MM.1S (cell line): ENCODE data around the gene KCNIP3.

Experiments
- DNase-seq: peaks from one replicate; pipeline ENCODE4 v3.0.0-alpha.2; 2015
- H2AFZ ChIP-seq: fragments of 300-600 bp; sonication (generic); 2 replicates; pipeline ENCODE4 v1.6.0; 2016; ENCODE audit warnings: antibody characterized with exemption, low read length
- H3F3A ChIP-seq: fragments of 300-600 bp; sonication (generic); 2 replicates; pipeline ENCODE4 v1.6.1; 2016; ENCODE audit warnings: mild to moderate bottlenecking, antibody characterized with exemption, low read length, moderate library complexity, mixed read lengths; ENCODE audit not compliant: insufficient read depth
- H3K27ac ChIP-seq: fragments of 300-600 bp; sonication (generic); 2 replicates; pipeline ENCODE4 v1.5.1; 2016; ENCODE audit warnings: mild to moderate bottlenecking, low read length
- H3K27me3 ChIP-seq: fragments of 300-600 bp; sonication (generic); replicated peaks from 2 replicates; pipeline ENCODE4 v1.6.0; 2016; ENCODE audit warnings: low read length; ENCODE audit not compliant: insufficient read depth
- H3K36me3 ChIP-seq: fragments of 300-600 bp; sonication (generic); replicated peaks from 2 replicates; pipeline ENCODE4 v1.6.1; 2016; ENCODE audit warnings: mild to moderate bottlenecking, low read length, mixed read lengths; ENCODE audit not compliant: insufficient read depth
- H3K4me1 ChIP-seq: fragments of 300-600 bp; sonication (generic); 2 replicates; pipeline ENCODE4 v1.6.1; 2016; ENCODE audit warnings: low read length, mixed read lengths
- H3K4me2 ChIP-seq: fragments of 300-600 bp; sonication (generic); 2 replicates; pipeline ENCODE4 v1.6.0; 2016; ENCODE audit warnings: low read depth, low read length
- H3K4me3 ChIP-seq: fragments of 300-600 bp; sonication (generic); 2 replicates; pipeline ENCODE4 v1.5.1; 2016; ENCODE audit warnings: low read length, mixed read lengths
- H3K79me2 ChIP-seq: fragments of 300-600 bp; sonication (generic); 2 replicates; pipeline ENCODE4 v1.6.1; 2016; ENCODE audit warnings: mixed run types, low read length, mixed read lengths
- H3K9ac ChIP-seq: fragments of 300-600 bp; sonication (generic); 2 replicates; pipeline ENCODE4 v1.6.1; 2016; ENCODE audit warnings: low read length, mixed read lengths
- H3K9me2 ChIP-seq: fragments of 300-600 bp; sonication (generic); replicated peaks from 2 replicates; pipeline ENCODE4 v1.6.1; 2016; ENCODE audit warnings: mild to moderate bottlenecking, low read length, mixed read lengths; ENCODE audit not compliant: insufficient read depth
- H3K9me3 ChIP-seq: fragments of 300-600 bp; sonication (generic); replicated peaks from 2 replicates; pipeline ENCODE4 v1.6.1; 2016; ENCODE audit warnings: mild to moderate bottlenecking, low read length, mixed read lengths; ENCODE audit not compliant: insufficient read depth
- H4K20me1 ChIP-seq: fragments of 300-600 bp; sonication (generic); 2 replicates; pipeline ENCODE4 v1.6.1; 2016; ENCODE audit warnings: mild to moderate bottlenecking, low read length, moderate library complexity, mixed read lengths; ENCODE audit not compliant: insufficient read depth
- EZH2 ChIP-seq: fragments of 300-600 bp; sonication (generic); optimal IDR thresholded peaks from 2 replicates; pipeline ENCODE3; 2017; ENCODE audit warnings: low read depth, mild to moderate bottlenecking, antibody characterized with exemption, low read length, mixed read lengths
- EZH2phosphoT487 ChIP-seq: fragments of 300-600 bp; sonication (generic); IDR thresholded peaks from 2 replicates; pipeline ENCODE4 v1.6.1; 2018; ENCODE audit warnings: antibody characterized with exemption, low read length
- TF ChIP-seq, protein P1 (sequence below): fragments of 300-600 bp; sonication (generic); IDR thresholded peaks from 2 replicates; pipeline ENCODE4 v1.5.1; 2016; ENCODE audit warnings: antibody characterized with exemption, low read length, mixed read lengths

Gene KCNIP3

DNA sequence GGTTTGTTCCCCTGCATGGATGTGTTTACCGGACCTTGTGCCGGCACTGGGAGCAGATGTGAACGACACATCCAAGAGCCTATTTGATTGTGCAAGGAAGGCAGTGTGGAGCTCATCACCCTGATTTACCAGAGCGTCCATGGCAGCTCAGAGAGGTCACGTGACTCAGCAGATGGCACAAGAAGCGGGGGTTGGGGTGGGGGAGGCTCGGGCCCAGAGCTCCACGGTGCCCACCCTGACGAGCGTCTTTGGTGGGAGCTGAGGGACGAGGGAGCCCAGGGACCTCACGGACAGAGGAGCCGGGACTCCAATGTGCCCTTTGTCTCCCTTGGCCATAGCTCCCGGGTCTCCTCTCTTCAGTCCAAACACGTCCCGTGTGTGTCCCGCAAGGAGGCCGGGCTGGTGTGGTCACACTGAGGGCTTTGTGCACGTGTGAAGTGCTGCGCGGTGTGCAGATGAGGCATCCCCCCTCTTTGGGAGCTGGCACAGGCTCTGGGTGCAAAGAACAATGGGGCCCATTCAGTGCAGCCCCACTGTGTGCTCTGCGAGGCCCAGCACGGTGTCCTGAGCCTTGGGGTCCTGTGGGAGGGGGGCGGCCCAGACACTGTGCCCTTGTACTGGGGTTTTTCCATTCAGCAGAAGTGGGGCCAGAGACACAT is 15.5 kb downstream of the KCNIP3 start:
- no peaks in the 10 kb centered on the region for H3K36me3 ChIP-seq
- no peaks in the 10 kb centered on the region for H4K20me1 ChIP-seq
- no peak for DNase-seq
- no peaks in the 10 kb centered on the region for H3K79me2 ChIP-seq
- no peaks in the 10 kb centered on the region for H3F3A ChIP-seq
- no peak overlapping the region for H3K4me3 ChIP-seq
- no peaks in the 10 kb centered on the region for H3K4me1 ChIP-seq
- no peak overlapping the region for H3K9ac ChIP-seq
- TF ChIP-seq, protein P1, sequence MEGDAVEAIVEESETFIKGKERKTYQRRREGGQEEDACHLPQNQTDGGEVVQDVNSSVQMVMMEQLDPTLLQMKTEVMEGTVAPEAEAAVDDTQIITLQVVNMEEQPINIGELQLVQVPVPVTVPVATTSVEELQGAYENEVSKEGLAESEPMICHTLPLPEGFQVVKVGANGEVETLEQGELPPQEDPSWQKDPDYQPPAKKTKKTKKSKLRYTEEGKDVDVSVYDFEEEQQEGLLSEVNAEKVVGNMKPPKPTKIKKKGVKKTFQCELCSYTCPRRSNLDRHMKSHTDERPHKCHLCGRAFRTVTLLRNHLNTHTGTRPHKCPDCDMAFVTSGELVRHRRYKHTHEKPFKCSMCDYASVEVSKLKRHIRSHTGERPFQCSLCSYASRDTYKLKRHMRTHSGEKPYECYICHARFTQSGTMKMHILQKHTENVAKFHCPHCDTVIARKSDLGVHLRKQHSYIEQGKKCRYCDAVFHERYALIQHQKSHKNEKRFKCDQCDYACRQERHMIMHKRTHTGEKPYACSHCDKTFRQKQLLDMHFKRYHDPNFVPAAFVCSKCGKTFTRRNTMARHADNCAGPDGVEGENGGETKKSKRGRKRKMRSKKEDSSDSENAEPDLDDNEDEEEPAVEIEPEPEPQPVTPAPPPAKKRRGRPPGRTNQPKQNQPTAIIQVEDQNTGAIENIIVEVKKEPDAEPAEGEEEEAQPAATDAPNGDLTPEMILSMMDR, result no peak
- TF ChIP-seq EZH2phosphoT487, result no peak
- no peak for TF ChIP-seq EZH2
- no peak overlapping the region for H3K4me2 ChIP-seq
- H3K27me3 ChIP-seq, result peaks cover 16% of the 10 kb centered on the region; the same call in 1 of the 2 replicates
- no peaks in the 10 kb centered on the region for H3K9me2 ChIP-seq
- no peak overlapping the region for H2AFZ ChIP-seq
- no peaks in the 10 kb centered on the region for H3K9me3 ChIP-seq
- H3K27ac ChIP-seq, result no peak overlapping the region

DNA sequence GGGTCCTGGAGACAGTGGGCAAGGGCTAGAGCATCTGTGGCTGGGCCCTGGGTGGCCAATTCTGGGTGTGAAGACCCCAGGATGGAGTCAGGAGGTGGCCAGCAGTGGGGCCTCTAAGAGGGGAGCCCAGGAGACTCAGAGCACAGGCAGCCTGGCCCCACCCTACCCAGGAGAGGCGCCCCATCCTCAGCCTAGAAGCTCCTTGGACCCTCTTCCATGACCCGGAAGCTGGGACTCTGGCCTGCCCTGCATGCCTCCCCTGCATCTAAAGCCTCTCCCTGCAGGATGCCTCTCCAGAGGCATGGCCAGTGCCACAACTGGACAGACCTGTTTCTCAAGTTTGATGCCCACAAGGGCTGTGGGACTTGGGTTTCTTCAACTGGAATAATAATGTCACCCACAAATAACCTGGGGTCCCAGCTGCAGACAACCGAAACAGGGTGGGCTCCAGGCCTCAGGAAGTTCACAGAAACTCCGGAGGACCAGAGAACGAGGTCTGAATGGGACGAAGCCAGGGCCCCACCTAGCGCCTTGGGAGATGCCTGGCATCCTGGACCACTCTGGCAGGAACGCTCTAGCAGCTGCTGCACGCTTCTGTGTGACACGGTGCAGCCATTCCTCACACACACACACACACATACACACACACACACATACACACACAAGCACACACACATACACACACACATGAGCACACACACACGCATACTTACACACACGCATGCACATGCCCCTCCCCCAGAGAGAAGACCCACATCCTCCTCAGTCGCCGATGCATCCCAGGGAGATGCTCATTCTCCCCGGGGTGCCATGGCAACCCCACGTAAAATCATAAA is 16.4 kb downstream of the KCNIP3 start:
- no peaks in the 10 kb centered on the region for H4K20me1 ChIP-seq
- H3K9ac ChIP-seq, result no peak overlapping the region
- H3K27ac ChIP-seq, result no peak overlapping the region
- no peaks in the 10 kb centered on the region for H3K4me1 ChIP-seq
- no peaks in the 10 kb centered on the region for H3K79me2 ChIP-seq
- H3K9me2 ChIP-seq, result no peaks in the 10 kb centered on the region
- no peaks in the 10 kb centered on the region for H3K36me3 ChIP-seq
- no peak for DNase-seq
- no peak for TF ChIP-seq EZH2phosphoT487
- no peak overlapping the region for H3K4me2 ChIP-seq
- H3K9me3 ChIP-seq, result no peaks in the 10 kb centered on the region
- no peak overlapping the region for H3K4me3 ChIP-seq
- H2AFZ ChIP-seq, result no peak overlapping the region
- no peaks in the 10 kb centered on the region for H3F3A ChIP-seq
- H3K27me3 ChIP-seq, result peaks cover 16% of the 10 kb centered on the region; the same call in 1 of the 2 replicates

DNA sequence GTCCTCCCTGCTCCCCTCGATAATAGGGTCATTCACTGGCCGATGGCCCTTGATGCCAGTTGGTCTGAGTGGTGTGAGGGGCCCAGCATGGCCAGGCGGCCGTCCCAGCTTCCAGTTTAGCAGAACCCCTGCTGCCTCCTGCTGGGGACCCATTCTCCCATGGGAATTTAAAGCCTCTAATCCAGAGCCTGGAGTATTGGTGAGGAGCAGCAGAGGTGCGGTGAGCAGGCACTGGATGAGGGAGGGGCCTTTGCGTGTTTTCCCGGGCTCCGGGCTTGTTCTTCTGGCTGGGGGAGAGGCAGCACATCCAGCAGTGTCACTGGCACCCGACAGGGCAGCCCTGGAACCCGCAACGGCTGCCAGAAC is 17.4 kb downstream of the KCNIP3 start:
- H3K4me3 ChIP-seq, result no peak overlapping the region
- H3F3A ChIP-seq, result no peaks in the 10 kb centered on the region
- no peaks in the 10 kb centered on the region for H3K9me3 ChIP-seq
- no peak for DNase-seq
- H3K27ac ChIP-seq, result no peak overlapping the region
- H2AFZ ChIP-seq, result no peak overlapping the region
- TF ChIP-seq EZH2phosphoT487 (no peak), EZH2 (no peak)
- TF ChIP-seq, protein P1, result no peak
- no peak overlapping the region for H3K9ac ChIP-seq
- H3K9me2 ChIP-seq, result no peaks in the 10 kb centered on the region
- no peaks in the 10 kb centered on the region for H3K4me1 ChIP-seq
- no peak overlapping the region for H3K4me2 ChIP-seq
- no peaks in the 10 kb centered on the region for H4K20me1 ChIP-seq
- H3K79me2 ChIP-seq, result no peaks in the 10 kb centered on the region
- peaks cover 16% of the 10 kb centered on the region; the same call in 1 of the 2 replicates for H3K27me3 ChIP-seq
- no peaks in the 10 kb centered on the region for H3K36me3 ChIP-seq
